ENCODE measurements around the gene CLMN. TPM values are rescaled to one million over a fixed set of nuclear protein-coding genes. Genes with fewer than 3 reads are reported as not detected.

CLMN gene
- total and polyA plus RNA-seq, 2 of the 13 experiments (the other 11 are each of a cell fraction or from before 2014, with no cell fraction given), result 15.1 to 16.7 TPM

DNA sequence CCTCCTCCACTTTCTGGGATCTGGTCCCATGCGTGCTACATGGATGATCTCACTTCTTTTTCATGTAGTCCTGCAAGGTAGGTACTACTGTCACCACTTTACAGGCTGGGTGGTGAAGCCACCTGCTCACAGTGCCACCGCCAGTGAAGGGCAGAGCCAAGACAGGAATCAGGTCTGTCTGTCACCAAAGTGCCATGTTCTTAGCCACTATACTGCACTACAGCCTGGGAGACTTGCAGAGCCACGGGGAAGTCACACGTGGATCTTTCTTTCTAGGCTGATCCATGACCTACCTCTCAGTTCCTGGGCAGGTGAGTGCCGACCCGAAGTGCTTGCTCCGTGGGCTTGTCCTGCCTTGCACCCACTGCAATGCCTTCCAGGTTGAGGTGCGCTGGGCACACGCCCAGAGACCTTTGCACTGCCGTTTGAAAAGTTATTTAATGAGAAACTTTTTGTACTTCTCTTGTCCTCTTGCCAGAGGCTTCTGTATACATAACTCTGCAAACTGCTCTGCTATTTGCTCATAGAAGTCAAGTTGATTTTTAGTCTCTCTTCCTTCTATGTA is 19.7 kb upstream of the CLMN start (continued):
- TF ChIP-seq DPF2 (CRISPR knock-in tag; IDR thresholded peaks at IDR 0.05; ENCODE audit: borderline replicate concordance, low read depth) (peak; percentile 42; the same call in 1 of the 2 replicates), HHEX (CRISPR knock-in tag; IDR thresholded peaks at IDR 0.05) (no peak), PHF21A (CRISPR knock-in tag; IDR thresholded peaks at IDR 0.05) (no peak), SAFB2 (CRISPR knock-in tag; IDR thresholded peaks at IDR 0.05; ENCODE audit: borderline replicate concordance, low read depth) (no peak), FOXA3 (CRISPR knock-in tag; IDR thresholded peaks at IDR 0.05) (0 out of 2 replicates have a peak, but pooled peaks have one; percentile 28), SOX13 (IDR thresholded peaks at IDR 0.05) (no peak), SOX13 (CRISPR knock-in tag; conservative IDR thresholded peaks at IDR 0.05 in 1 of 2, IDR thresholded peaks at IDR 0.05 in 1 of 2) (0 out of 4 replicates have a peak, but pooled peaks of 1 of the 2 experiments have one; percentile 35), KDM3A (CRISPR knock-in tag; IDR thresholded peaks at IDR 0.05; ENCODE audit: low read depth) (no peak), ATAD3A (CRISPR knock-in tag; IDR thresholded peaks at IDR 0.05) (no peak), ZEB1 (IDR thresholded peaks at IDR 0.05; ENCODE audit: insufficient replicate concordance, low read depth) (peak; percentile 39), ZIK1 (CRISPR knock-in tag; IDR thresholded peaks at IDR 0.05; ENCODE audit: borderline replicate concordance, low read depth) (no peak), PLSCR1 (CRISPR knock-in tag; IDR thresholded peaks at IDR 0.05; ENCODE audit: borderline replicate concordance) (no peak), KDM1A (CRISPR knock-in tag; IDR thresholded peaks at IDR 0.05) (peak; percentile 29; the same call in 1 of the 2 replicates), ZNF431 (CRISPR knock-in tag; IDR thresholded peaks at IDR 0.05; ENCODE audit: borderline replicate concordance, low read depth) (no peak), HIC2 (CRISPR knock-in tag; IDR thresholded peaks at IDR 0.05; ENCODE audit: low read depth) (0 out of 2 replicates have a peak, but pooled peaks have one; percentile 49), XRCC5 (optimal IDR thresholded peaks at IDR 0.05; ENCODE audit: low read length) (no peak), POLR2A (IDR thresholded peaks at IDR 0.05; ENCODE audit: insufficient read depth in 1 of 2, low read depth in 2 of 2, low read length in 2 of 2) (no peak)
- TF ChIP-seq, protein P1, sequence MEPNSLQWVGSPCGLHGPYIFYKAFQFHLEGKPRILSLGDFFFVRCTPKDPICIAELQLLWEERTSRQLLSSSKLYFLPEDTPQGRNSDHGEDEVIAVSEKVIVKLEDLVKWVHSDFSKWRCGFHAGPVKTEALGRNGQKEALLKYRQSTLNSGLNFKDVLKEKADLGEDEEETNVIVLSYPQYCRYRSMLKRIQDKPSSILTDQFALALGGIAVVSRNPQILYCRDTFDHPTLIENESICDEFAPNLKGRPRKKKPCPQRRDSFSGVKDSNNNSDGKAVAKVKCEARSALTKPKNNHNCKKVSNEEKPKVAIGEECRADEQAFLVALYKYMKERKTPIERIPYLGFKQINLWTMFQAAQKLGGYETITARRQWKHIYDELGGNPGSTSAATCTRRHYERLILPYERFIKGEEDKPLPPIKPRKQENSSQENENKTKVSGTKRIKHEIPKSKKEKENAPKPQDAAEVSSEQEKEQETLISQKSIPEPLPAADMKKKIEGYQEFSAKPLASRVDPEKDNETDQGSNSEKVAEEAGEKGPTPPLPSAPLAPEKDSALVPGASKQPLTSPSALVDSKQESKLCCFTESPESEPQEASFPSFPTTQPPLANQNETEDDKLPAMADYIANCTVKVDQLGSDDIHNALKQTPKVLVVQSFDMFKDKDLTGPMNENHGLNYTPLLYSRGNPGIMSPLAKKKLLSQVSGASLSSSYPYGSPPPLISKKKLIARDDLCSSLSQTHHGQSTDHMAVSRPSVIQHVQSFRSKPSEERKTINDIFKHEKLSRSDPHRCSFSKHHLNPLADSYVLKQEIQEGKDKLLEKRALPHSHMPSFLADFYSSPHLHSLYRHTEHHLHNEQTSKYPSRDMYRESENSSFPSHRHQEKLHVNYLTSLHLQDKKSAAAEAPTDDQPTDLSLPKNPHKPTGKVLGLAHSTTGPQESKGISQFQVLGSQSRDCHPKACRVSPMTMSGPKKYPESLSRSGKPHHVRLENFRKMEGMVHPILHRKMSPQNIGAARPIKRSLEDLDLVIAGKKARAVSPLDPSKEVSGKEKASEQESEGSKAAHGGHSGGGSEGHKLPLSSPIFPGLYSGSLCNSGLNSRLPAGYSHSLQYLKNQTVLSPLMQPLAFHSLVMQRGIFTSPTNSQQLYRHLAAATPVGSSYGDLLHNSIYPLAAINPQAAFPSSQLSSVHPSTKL (CRISPR knock-in tag; IDR thresholded peaks at IDR 0.05), result peak; percentile 63
- TF ChIP-seq, protein P2, sequence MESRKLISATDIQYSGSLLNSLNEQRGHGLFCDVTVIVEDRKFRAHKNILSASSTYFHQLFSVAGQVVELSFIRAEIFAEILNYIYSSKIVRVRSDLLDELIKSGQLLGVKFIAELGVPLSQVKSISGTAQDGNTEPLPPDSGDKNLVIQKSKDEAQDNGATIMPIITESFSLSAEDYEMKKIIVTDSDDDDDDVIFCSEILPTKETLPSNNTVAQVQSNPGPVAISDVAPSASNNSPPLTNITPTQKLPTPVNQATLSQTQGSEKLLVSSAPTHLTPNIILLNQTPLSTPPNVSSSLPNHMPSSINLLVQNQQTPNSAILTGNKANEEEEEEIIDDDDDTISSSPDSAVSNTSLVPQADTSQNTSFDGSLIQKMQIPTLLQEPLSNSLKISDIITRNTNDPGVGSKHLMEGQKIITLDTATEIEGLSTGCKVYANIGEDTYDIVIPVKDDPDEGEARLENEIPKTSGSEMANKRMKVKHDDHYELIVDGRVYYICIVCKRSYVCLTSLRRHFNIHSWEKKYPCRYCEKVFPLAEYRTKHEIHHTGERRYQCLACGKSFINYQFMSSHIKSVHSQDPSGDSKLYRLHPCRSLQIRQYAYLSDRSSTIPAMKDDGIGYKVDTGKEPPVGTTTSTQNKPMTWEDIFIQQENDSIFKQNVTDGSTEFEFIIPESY (CRISPR knock-in tag; IDR thresholded peaks at IDR 0.05), result peak; percentile 16; the same call in 1 of the 2 replicates
- TF ChIP-seq, protein P3, sequence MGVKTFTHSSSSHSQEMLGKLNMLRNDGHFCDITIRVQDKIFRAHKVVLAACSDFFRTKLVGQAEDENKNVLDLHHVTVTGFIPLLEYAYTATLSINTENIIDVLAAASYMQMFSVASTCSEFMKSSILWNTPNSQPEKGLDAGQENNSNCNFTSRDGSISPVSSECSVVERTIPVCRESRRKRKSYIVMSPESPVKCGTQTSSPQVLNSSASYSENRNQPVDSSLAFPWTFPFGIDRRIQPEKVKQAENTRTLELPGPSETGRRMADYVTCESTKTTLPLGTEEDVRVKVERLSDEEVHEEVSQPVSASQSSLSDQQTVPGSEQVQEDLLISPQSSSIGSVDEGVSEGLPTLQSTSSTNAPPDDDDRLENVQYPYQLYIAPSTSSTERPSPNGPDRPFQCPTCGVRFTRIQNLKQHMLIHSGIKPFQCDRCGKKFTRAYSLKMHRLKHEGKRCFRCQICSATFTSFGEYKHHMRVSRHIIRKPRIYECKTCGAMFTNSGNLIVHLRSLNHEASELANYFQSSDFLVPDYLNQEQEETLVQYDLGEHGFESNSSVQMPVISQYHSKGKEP (CRISPR knock-in tag; IDR thresholded peaks at IDR 0.05), result no peak

Measured in HepG2 (cell line).